Measurements from ENCODE around the gene ZNF2.
A peak's percentile ranks its signal among the peaks of the same experiment; 100 is the strongest.

Gene ZNF2

GRCh38 chr2:95122197-95122551 lies 43.4 kb upstream of the ZNF2 start:
- Histone ChIP-seq H2AFZ (ENCODE audit: low read length) (peak overlapping the region; percentile 31; the same call in 1 of the 2 replicates), H3K4me1 (ENCODE audit: insufficient read depth, low read length, severe bottlenecking) (peaks cover 26% of the 10 kb centered on the region), H3K9ac (ENCODE audit: low read length) (peak overlapping the region; percentile 86), H3K4me3 (ENCODE audit: low read depth, low read length, poor library complexity, severe bottlenecking) (peak overlapping the region; percentile 86), H3K36me3 (ENCODE audit: insufficient read depth, low read length) (peaks cover 32% of the 10 kb centered on the region), H4K20me1 (ENCODE audit: insufficient read depth, low read length) (no peaks in the 10 kb centered on the region), H3K9me3 (ENCODE audit: low read length) (no peaks in the 10 kb centered on the region), H3K4me2 (ENCODE audit: low read length) (peak overlapping the region; percentile 82), H3K27ac (ENCODE audit: low read depth, low read length, poor library complexity, severe bottlenecking) (no peak overlapping the region), H3K9me2 (ENCODE audit: low read depth, low read length) (no peaks in the 10 kb centered on the region), H3F3A (ENCODE audit: insufficient read depth, low read length) (no peaks in the 10 kb centered on the region), H3K27me3 (ENCODE audit: insufficient read depth, low read length) (no peaks in the 10 kb centered on the region), H3K79me2 (ENCODE audit: insufficient read depth, low read length) (peaks cover 37% of the 10 kb centered on the region)
- no peak for TF ChIP-seq EZH2 (IDR thresholded peaks at IDR 0.05; ENCODE audit: borderline replicate concordance, low read length)
- TF ChIP-seq, protein P1, sequence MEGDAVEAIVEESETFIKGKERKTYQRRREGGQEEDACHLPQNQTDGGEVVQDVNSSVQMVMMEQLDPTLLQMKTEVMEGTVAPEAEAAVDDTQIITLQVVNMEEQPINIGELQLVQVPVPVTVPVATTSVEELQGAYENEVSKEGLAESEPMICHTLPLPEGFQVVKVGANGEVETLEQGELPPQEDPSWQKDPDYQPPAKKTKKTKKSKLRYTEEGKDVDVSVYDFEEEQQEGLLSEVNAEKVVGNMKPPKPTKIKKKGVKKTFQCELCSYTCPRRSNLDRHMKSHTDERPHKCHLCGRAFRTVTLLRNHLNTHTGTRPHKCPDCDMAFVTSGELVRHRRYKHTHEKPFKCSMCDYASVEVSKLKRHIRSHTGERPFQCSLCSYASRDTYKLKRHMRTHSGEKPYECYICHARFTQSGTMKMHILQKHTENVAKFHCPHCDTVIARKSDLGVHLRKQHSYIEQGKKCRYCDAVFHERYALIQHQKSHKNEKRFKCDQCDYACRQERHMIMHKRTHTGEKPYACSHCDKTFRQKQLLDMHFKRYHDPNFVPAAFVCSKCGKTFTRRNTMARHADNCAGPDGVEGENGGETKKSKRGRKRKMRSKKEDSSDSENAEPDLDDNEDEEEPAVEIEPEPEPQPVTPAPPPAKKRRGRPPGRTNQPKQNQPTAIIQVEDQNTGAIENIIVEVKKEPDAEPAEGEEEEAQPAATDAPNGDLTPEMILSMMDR (IDR thresholded peaks at IDR 0.05; ENCODE audit: low read length): no peak

- Histone ChIP-seq H3K9me2 (ENCODE audit: low read depth, low read length) (no peaks in the 10 kb centered on the region), H3K4me2 (ENCODE audit: low read length) (no peak overlapping the region), H2AFZ (ENCODE audit: low read length) (no peak overlapping the region), H3K27ac (ENCODE audit: low read depth, low read length, poor library complexity, severe bottlenecking) (no peak overlapping the region), H3K36me3 (ENCODE audit: insufficient read depth, low read length) (no peaks in the 10 kb centered on the region; the same call in 1 of the 2 replicates), H3K4me1 (ENCODE audit: insufficient read depth, low read length, severe bottlenecking) (no peaks in the 10 kb centered on the region), H3K27me3 (ENCODE audit: insufficient read depth, low read length) (no peaks in the 10 kb centered on the region; the same call in 1 of the 2 replicates), H4K20me1 (ENCODE audit: insufficient read depth, low read length) (no peaks in the 10 kb centered on the region), H3K79me2 (ENCODE audit: insufficient read depth, low read length) (no peaks in the 10 kb centered on the region), H3K9ac (ENCODE audit: low read length) (no peak overlapping the region), H3F3A (ENCODE audit: insufficient read depth, low read length) (no peaks in the 10 kb centered on the region), H3K9me3 (ENCODE audit: low read length) (peaks cover 27% of the 10 kb centered on the region), H3K4me3 (ENCODE audit: low read depth, low read length, poor library complexity, severe bottlenecking) (no peak overlapping the region)
- no peak for TF ChIP-seq EZH2 (IDR thresholded peaks at IDR 0.05; ENCODE audit: borderline replicate concordance, low read length)
- TF ChIP-seq, protein P1 (IDR thresholded peaks at IDR 0.05; ENCODE audit: low read length): no peak
Observed at GRCh38 chr2:95138702-95139101, 26.9 kb upstream of the ZNF2 start.

DNA sequence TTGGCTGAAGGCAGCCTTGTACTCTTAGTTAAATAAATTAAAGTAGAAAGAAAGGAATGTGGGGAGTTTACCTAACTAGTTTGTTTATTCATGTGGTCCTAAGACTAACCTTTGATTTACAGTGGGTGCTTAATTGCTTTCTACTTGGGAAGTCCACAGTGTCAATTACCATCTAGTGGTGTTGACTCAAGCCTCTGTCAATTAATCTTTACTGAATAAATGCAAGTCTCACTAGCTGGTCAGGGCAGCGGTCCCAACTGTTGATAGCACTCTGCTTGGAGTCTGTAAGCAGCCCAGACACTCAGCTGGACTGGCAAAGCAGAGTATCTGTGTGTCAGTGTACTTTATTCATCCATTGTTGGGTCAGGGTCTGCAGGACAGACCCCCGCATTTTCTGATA lies 21.8 kb upstream of the ZNF2 start:
- Histone ChIP-seq H3K27ac (ENCODE audit: low read depth, low read length, poor library complexity, severe bottlenecking) (no peak overlapping the region), H3K4me3 (ENCODE audit: low read depth, low read length, poor library complexity, severe bottlenecking) (no peak overlapping the region), H3K36me3 (ENCODE audit: insufficient read depth, low read length) (no peaks in the 10 kb centered on the region; the same call in 1 of the 2 replicates), H3K79me2 (ENCODE audit: insufficient read depth, low read length) (no peaks in the 10 kb centered on the region), H4K20me1 (ENCODE audit: insufficient read depth, low read length) (no peaks in the 10 kb centered on the region), H3K27me3 (ENCODE audit: insufficient read depth, low read length) (no peaks in the 10 kb centered on the region), H3K4me2 (ENCODE audit: low read length) (no peak overlapping the region), H3K4me1 (ENCODE audit: insufficient read depth, low read length, severe bottlenecking) (no peaks in the 10 kb centered on the region), H3K9me3 (ENCODE audit: low read length) (peaks cover 49% of the 10 kb centered on the region), H3K9ac (ENCODE audit: low read length) (no peak overlapping the region), H3K9me2 (ENCODE audit: low read depth, low read length) (no peaks in the 10 kb centered on the region), H3F3A (ENCODE audit: insufficient read depth, low read length) (no peaks in the 10 kb centered on the region), H2AFZ (ENCODE audit: low read length) (no peak overlapping the region)
- TF ChIP-seq, protein P1 (IDR thresholded peaks at IDR 0.05; ENCODE audit: low read length): no peak
- TF ChIP-seq EZH2 (IDR thresholded peaks at IDR 0.05; ENCODE audit: borderline replicate concordance, low read length): no peak
